WTC11 (cell line): Measurements from ENCODE around the gene WBP4. TPM values are rescaled to one million over a fixed set of nuclear protein-coding genes. Genes with fewer than 3 reads are reported as not detected.

Experiments
- AFF4 ChIP-seq: sonication (generic); formaldehyde crosslinking; IDR thresholded peaks from 2 replicates; pipeline ENCODE4 v1.8.1; 2023; ENCODE audit warnings: mild to moderate bottlenecking, missing genetic modification reagents, borderline replicate concordance
- ARID4B ChIP-seq: sonication (generic); formaldehyde crosslinking; IDR thresholded peaks from 2 replicates; pipeline ENCODE4 v1.8.0; 2023; ENCODE audit warnings: missing genetic modification reagents, mild to moderate bottlenecking, borderline replicate concordance
- CTCF ChIP-seq: fragments of 200-600 bp; IDR thresholded peaks from 2 replicates; pipeline ENCODE4 v1.8.0; 2022; ENCODE audit warnings: antibody characterized with exemption
- FOXJ3 ChIP-seq: sonication (generic); formaldehyde crosslinking; IDR thresholded peaks from 2 replicates; pipeline ENCODE4 v1.9.0; 2021; ENCODE audit warnings: missing genetic modification reagents, mild to moderate bottlenecking, borderline replicate concordance
- MXD4 ChIP-seq: fragments of 250-450 bp; sonication (Bioruptor Pico); IDR thresholded peaks from 2 replicates; pipeline ENCODE4 v1.8.0; 2021; ENCODE audit warnings: mild to moderate bottlenecking, moderate library complexity, borderline replicate concordance
- NFE2L1 ChIP-seq: sonication (generic); formaldehyde crosslinking; IDR thresholded peaks from 2 replicates; pipeline ENCODE4 v1.8.1; 2023; ENCODE audit warnings: missing genetic modification reagents
- NR2C2 ChIP-seq: sonication (generic); formaldehyde crosslinking; IDR thresholded peaks from 2 replicates; pipeline ENCODE4 v1.8.0; 2022; ENCODE audit warnings: mild to moderate bottlenecking, missing genetic modification reagents
- PRRX2 ChIP-seq: fragments of 250-450 bp; sonication (Bioruptor Pico); IDR thresholded peaks from 2 replicates; pipeline ENCODE4 v1.8.0; 2021; ENCODE audit warnings: mild to moderate bottlenecking
- SMAD3 ChIP-seq: sonication (generic); formaldehyde crosslinking; IDR thresholded peaks from 2 replicates; pipeline ENCODE4 v1.8.0; 2022; ENCODE audit warnings: missing genetic modification reagents, mild to moderate bottlenecking, borderline replicate concordance
- SP1 ChIP-seq: sonication (generic); formaldehyde crosslinking; conservative IDR thresholded peaks from 2 replicates; pipeline ENCODE4 v1.8.1; 2022; ENCODE audit warnings: missing genetic modification reagents
- USF2 ChIP-seq: sonication (generic); formaldehyde crosslinking; IDR thresholded peaks from 2 replicates; pipeline ENCODE4 v1.8.1; 2023; ENCODE audit warnings: mild to moderate bottlenecking, missing genetic modification reagents, moderate library complexity
- ZNF416 ChIP-seq: fragments of 250-450 bp; sonication (Bioruptor Pico); IDR thresholded peaks from 2 replicates; pipeline ENCODE4 v1.9.0; 2021; ENCODE audit warnings: mild to moderate bottlenecking, inconsistent platforms
- ZNF532 ChIP-seq: fragments of 250-450 bp; sonication (Bioruptor Pico); IDR thresholded peaks from 2 replicates; pipeline ENCODE4 v1.9.0; 2021; ENCODE audit warnings: mild to moderate bottlenecking, borderline replicate concordance
- total RNA-seq: library from RNA; stranded (reverse); gene quantifications from 3 replicates; pipeline ENCODE4 v1.2.3, GENCODE V29; 2021
- TF ChIP-seq, protein P1 (sequence below): sonication (generic); formaldehyde crosslinking; IDR thresholded peaks from 2 replicates; pipeline ENCODE4 v1.8.1; 2022; ENCODE audit warnings: low read depth, missing genetic modification reagents, borderline replicate concordance
- TF ChIP-seq, protein P2 (sequence below): sonication (generic); formaldehyde crosslinking; IDR thresholded peaks from 2 replicates; pipeline ENCODE4 v1.8.1; 2022; ENCODE audit warnings: mild to moderate bottlenecking, moderate library complexity, missing genetic modification reagents
- TF ChIP-seq, protein P3 (sequence below): sonication (generic); formaldehyde crosslinking; IDR thresholded peaks from 2 replicates; pipeline ENCODE4 v1.8.0; 2022; ENCODE audit warnings: missing genetic modification reagents

The WBP4 gene
- total RNA-seq, 1 experiment from 2014 or later, result 9.6 TPM

- TF ChIP-seq, protein P1, sequence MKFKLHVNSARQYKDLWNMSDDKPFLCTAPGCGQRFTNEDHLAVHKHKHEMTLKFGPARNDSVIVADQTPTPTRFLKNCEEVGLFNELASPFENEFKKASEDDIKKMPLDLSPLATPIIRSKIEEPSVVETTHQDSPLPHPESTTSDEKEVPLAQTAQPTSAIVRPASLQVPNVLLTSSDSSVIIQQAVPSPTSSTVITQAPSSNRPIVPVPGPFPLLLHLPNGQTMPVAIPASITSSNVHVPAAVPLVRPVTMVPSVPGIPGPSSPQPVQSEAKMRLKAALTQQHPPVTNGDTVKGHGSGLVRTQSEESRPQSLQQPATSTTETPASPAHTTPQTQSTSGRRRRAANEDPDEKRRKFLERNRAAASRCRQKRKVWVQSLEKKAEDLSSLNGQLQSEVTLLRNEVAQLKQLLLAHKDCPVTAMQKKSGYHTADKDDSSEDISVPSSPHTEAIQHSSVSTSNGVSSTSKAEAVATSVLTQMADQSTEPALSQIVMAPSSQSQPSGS (CRISPR knock-in tag), result no peak
- 0 out of 2 replicates have a peak, but pooled peaks have one; percentile 6 for TF ChIP-seq ARID4B (CRISPR knock-in tag)
- no peak for TF ChIP-seq USF2 (CRISPR knock-in tag)
- no peak for TF ChIP-seq CTCF
- no peak for TF ChIP-seq NR2C2
- TF ChIP-seq, protein P2, sequence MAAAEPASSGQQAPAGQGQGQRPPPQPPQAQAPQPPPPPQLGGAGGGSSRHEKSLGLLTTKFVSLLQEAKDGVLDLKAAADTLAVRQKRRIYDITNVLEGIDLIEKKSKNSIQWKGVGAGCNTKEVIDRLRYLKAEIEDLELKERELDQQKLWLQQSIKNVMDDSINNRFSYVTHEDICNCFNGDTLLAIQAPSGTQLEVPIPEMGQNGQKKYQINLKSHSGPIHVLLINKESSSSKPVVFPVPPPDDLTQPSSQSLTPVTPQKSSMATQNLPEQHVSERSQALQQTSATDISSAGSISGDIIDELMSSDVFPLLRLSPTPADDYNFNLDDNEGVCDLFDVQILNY (CRISPR knock-in tag), result no peak
- TF ChIP-seq, protein P3, sequence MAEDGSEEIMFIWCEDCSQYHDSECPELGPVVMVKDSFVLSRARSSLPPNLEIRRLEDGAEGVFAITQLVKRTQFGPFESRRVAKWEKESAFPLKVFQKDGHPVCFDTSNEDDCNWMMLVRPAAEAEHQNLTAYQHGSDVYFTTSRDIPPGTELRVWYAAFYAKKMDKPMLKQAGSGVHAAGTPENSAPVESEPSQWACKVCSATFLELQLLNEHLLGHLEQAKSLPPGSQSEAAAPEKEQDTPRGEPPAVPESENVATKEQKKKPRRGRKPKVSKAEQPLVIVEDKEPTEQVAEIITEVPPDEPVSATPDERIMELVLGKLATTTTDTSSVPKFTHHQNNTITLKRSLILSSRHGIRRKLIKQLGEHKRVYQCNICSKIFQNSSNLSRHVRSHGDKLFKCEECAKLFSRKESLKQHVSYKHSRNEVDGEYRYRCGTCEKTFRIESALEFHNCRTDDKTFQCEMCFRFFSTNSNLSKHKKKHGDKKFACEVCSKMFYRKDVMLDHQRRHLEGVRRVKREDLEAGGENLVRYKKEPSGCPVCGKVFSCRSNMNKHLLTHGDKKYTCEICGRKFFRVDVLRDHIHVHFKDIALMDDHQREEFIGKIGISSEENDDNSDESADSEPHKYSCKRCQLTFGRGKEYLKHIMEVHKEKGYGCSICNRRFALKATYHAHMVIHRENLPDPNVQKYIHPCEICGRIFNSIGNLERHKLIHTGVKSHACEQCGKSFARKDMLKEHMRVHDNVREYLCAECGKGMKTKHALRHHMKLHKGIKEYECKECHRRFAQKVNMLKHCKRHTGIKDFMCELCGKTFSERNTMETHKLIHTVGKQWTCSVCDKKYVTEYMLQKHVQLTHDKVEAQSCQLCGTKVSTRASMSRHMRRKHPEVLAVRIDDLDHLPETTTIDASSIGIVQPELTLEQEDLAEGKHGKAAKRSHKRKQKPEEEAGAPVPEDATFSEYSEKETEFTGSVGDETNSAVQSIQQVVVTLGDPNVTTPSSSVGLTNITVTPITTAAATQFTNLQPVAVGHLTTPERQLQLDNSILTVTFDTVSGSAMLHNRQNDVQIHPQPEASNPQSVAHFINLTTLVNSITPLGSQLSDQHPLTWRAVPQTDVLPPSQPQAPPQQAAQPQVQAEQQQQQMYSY (CRISPR knock-in tag), result no peak
- no peak for TF ChIP-seq FOXJ3 (CRISPR knock-in tag)
- no peak for TF ChIP-seq ZNF532 (CRISPR knock-in tag)
- peak; percentile 68 for TF ChIP-seq SP1 (CRISPR knock-in tag)
- TF ChIP-seq MXD4 (CRISPR knock-in tag), result no peak
- no peak for TF ChIP-seq ZNF416 (CRISPR knock-in tag)
- TF ChIP-seq PRRX2 (CRISPR knock-in tag), result no peak
- no peak for TF ChIP-seq AFF4 (CRISPR knock-in tag)
- no peak for TF ChIP-seq SMAD3
- peak; percentile 66 for TF ChIP-seq NFE2L1 (CRISPR knock-in tag)
Observed at GRCh38 chr13:41132512-41133152, 71.3 kb downstream of the WBP4 start, which contains the start of gene KBTBD6 (continued).
